GM18520 (cell line): ENCODE data around the gene TIGIT.
"Not testable (repeated sequence)": the region's sequence is repeated elsewhere in the genome, so short reads cannot be mapped to it uniquely, and the experiment has no call there.

Source experiments
- ATAC-seq: cut with Tn5 transposase; IDR thresholded peaks from one replicate; pipeline ENCODE4 v1.9.1; 2021; ENCODE audit not compliant: unreplicated experiment

Gene TIGIT

GRCh38 chr3:114293838-114294535, at the start of gene TIGIT:
TIGIT (plus strand) TSS chr3:114294028; CDS start chr3:114294062, 34 bp downstream.
- ATAC-seq: no peak

- no peak for ATAC-seq
Measured at GRCh38 chr3:114252954-114253353, 40.9 kb upstream of the TIGIT start.

DNA sequence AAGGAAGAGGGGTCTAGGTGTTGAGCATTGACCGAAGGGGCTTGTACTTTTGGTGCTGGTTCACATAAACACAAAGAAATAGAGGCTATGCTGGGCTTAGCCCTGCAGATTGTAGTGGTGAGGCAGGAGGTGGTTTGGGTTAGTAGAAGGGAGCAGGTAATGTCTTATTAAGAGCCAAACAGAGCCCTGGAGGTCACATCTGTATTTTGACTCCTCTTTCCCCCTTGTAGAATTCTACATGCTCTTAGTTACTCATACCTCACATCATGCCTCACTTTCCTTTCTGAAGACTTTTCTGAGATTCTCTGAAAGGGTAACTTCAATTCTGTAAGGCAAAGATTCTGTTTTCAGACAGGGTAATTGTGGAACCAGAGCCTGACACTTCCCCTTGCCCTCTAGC, 40.3 kb upstream of the TIGIT start:
- no peak for ATAC-seq

DNA sequence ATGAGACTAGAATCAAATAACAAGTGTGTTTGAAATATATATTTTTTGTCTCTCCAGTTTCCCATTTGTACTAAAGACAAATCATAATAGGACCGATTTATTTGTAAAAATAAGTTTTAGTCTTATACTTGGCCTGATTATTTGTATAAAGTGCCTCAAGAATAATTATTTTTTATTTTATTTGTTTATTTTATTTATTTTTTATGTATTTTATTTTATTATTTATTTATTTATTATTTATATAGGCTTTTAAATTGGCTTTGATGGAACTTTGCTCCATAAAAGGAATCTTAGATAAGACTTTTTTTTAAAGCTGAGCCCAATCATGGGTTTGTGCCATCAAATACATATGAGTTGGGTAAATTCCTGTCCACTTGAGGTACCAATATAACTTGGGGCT, 34.3 kb upstream of the TIGIT start:
- no peak for ATAC-seq

DNA sequence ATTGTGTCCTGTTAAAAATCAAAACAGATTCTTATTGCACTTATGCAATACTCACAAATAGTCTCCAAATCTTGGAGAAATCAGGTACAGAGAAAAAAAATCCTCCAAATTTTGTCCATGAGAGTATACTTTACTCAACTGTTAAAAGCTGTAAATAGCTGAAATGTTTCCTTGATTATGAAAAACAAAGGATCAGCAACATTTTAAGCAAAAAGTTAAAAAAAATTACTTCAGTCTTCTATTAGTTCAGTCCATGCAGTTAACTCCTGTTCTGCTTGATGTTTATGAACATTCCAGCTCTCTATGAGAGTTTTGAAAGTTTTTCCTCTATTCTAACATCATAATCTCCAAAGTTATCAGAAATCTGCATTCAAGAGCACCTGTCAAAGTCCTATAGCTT, 33.7 kb upstream of the TIGIT start:
- no peak for ATAC-seq

DNA sequence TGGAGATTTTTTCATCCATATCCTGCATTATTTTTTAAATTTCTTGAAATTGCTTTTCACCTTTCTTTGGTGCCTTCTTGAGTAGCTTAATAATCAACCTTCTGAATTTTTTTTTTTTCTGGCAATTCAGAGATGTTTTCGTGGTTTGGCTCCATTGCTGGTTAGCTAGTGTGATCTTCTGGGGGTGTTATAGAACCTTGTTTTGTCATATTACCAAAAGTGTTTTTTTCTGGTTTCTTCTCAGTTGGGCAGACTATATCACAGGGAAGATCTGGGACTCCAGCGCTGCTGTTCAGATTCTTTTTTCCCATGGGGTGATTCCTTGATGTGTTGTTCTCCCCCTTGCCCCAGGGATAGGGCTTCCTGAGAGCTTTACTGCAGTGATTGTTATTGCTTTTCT, 23.8 kb upstream of the TIGIT start:
- no peak for ATAC-seq

DNA sequence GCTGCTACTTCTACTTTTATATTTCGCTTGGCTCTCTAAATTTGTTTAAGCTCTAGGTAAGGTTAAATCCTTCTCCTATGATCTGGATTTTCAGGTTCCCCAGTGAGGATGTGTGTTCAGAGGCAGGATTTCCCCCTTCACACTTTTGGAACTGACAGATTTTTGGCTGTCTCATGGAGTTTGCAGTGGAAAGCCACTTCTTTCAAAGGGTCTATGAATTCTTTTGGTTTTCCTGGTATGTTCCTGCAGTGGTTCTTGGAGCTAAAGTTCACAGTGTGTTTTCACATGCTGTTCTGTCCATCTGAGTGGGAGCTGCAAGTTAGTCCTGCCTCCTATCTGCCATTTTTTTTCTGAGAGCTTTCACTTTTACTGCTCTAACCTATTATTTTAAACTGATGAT, 21.6 kb upstream of the TIGIT start:
- no peak for ATAC-seq

DNA sequence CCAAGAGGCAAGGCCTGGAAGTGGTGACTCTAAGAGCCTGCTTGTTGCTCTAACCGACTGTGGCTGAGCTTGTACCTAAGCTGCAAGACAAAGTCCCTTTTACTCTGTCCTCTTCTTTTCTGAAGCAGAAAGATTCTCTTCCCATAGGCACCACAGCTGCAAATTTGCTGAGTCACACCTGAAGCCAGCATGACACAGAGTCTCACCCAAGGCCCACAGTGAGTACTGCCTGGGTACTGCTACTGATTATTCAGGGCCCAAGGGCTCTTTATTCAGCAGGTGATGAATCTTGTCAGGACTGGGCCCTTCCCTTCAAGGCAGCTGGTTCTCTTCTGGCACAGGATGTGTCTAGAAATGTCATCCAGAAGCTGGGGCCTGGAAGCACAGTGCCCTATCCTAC, 18.9 kb upstream of the TIGIT start:
- ATAC-seq: no peak

GRCh38 chr3:114276856-114277255, 17.0 kb upstream of the TIGIT start:
- not testable (repeated sequence) for ATAC-seq

DNA sequence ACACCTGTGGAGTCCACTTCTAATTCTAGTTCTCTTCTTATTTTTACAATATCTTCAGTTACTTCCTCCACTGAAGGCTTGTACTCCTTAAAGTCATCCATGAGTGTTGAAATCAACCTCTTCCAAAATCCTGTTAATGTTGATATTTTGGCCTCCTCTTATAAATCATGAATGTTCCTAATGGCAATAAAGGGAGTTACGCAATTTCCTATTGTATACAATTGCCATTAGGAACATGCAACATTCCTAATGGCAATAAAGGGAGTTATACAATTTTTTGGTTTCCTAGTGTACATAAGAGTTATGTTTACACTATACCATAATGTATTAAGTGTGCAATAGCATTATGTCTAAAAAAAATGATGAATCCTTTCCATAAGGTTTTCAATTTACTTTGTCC, 9.2 kb upstream of the TIGIT start:
- no peak for ATAC-seq

DNA sequence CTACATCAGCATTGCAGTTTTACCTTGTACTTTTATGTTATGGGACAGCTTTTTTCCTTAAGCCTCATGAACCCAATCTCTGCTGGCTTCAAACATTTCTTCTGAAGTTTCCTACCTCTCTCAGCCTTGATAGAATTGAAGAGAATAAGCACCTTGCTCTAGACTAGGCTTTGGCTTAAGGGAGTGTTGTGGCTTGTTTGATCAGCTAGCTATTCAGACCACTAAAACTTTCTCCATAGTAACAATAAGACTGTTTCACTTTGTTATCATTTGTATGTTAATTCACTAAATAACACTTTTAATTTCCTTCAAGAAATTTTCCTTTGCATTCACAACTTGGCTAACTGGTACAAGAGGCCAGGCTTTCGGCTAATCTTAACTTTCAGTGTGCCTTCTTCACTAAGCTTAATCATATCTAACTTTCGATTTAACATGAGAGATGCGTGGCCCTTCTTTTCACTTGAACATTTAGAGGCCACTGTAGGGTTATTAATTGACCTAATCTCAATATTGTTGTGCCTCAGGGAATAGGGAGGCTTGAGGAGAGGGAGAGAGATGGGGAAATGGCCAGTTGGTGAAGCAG, 8.1 kb upstream of the TIGIT start:
- no peak for ATAC-seq

- ATAC-seq: no peak
Measured at GRCh38 chr3:114286266-114286665, 7.6 kb upstream of the TIGIT start.

GRCh38 chr3:114290911-114291901, 2.6 kb upstream of the TIGIT start:
- ATAC-seq: peak; percentile 90

DNA sequence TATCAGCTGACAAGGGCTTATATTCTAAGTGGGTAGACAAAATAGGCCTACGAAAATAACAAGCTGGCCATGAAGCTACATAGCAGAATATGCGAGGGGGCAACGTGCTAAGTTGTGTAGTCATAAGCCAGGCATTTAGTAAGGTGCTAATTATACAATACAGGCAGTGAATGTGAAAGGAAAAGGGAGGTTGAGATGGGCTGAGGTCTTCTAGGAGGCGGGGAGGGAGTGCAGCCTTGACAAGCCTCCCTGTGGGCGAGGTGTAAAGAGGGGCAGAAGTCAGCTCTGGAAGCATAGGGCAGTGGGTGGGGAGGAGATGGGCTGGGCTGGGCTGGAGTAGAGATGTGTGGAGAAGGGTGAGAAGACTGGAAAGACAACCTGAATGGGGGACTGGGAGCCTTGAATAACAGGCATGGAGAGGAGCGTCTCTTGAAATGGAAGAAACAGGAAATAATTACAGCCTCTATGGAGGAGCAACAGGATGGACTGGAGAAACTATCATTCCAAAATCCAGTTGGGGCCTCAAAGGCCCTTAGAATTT, 1.2 kb downstream of the TIGIT start:
- no peak for ATAC-seq

GRCh38 chr3:114295946-114296345, 2.1 kb downstream of the TIGIT start:
- ATAC-seq: no peak

- ATAC-seq: no peak
Measured at GRCh38 chr3:114299421-114299820, 5.6 kb downstream of the TIGIT start.

DNA sequence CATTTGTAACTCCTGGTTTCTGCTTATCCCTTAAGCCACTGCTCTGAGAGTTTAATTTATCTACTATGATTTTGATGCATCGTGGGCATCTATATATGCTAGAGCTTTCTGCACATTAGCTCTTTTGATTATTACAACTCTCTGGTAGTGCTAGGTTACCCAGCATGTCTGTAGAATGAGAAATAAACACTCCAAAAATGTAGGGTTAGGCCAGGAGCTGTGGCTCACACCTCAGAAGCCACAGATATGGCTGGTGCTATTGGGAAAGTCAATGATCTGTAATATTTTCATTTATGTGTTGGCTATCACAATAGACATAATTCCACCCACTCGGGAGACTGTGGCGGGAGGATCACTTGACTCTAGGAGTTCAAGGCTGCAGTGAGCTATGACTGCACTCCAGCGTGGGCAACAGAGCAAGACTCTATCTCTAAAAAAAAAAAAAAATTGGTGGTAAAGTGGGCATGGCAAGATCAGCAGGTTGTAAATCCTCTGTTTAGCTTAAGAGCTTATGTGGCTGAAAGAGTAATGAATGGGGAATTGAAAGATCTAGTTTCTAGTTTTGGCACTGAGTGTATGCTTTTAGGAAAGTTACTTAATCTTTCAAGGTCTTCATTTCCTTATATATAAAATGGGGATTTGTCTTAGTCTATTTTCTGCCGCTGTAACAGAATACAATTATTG, 6.3 kb downstream of the TIGIT start:
- no peak for ATAC-seq

DNA sequence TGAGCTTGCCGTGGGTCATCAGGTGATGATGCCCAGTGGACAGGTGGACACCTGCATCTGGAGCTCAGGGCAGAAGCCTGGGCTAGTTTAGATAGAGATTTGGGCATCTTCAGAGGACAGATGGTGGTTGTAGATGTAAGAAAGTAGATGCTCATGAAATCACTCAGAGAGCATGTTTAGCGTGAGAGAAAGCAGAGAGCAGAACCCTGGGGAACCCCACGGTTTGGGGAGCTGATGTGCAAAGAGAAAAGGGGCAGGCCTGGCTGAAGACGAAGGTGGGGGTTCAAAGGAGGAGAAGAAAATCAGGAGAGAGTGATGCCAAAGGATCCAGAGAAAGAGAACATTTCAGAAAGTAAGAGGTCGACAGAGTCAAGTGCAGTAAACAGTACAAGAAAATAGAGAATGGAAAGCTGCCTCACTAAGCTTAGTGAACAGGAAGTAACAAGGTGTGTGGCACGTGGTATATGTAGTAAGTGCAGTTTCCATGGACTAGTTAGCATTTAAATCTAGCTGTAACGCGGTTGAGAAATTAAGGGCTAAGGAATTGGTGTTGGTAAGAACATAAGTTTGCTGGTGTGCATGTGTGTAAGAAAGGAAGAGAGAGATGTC, 13.5 kb downstream of the TIGIT start:
- ATAC-seq: peak; percentile 36

GRCh38 chr3:114307832-114308231, 14.0 kb downstream of the TIGIT start:
- no peak for ATAC-seq

- no peak for ATAC-seq
Measured at GRCh38 chr3:114308377-114308776, 14.5 kb downstream of the TIGIT start.
